Spleen (tissue), 7 donors: ENCODE results near the gene COL4A3.

Experiments used
- CTCF ChIP-seq, 11 experiments: fragments of 200-600 bp in 7 of 11; fragments of 450-650 bp in 4 of 11; sonication (generic) in 4 of 11; IDR thresholded peaks in 8 of 11; conservative IDR thresholded peaks in 3 of 11; 1 replicate in 7 of 11; 2 replicates in 4 of 11; pipeline versions ENCODE4 v1.4.0 to v1.8.0; 2016 to 2021; ENCODE audit warnings: antibody characterized with exemption in 11 of 11, inconsistent platforms in 4 of 11, mild to moderate bottlenecking in 1 of 11
- POLR2A ChIP-seq, 3 donors: fragments of 450-650 bp; IDR thresholded peaks; one replicate each; pipeline ENCODE4 v1.5.1; 2017; ENCODE audit warnings: antibody characterized with exemption in 3 of 3, mild to moderate bottlenecking in 1 of 3
- POLR2AphosphoS5 ChIP-seq, 3 donors: sonication (generic); formaldehyde crosslinking; IDR thresholded peaks; one replicate each; pipeline ENCODE4 v1.5.1; 2017; ENCODE audit warnings: antibody characterized with exemption in 3 of 3
- donor health status: DM: no; HTN: no; CAD: no; lungs with moderate emphysema.
- donor health status: DM: no; HTN: no; CAD: no.
- donor health status: DM: no; HTN: no; CAD: no.

- no peak for TF ChIP-seq POLR2A (IDR thresholded peaks at IDR 0.05)
- no peak for TF ChIP-seq CTCF (IDR thresholded peaks at IDR 0.05 in 8 of 11, conservative IDR thresholded peaks at IDR 0.05 in 3 of 11)
- TF ChIP-seq POLR2AphosphoS5 (IDR thresholded peaks at IDR 0.05), result no peak
Measured at GRCh38 chr2:227287771-227288170, 123.3 kb downstream of the COL4A3 start.
